Muscle of arm (tissue), 12 donors: Measurements from ENCODE around the gene MAGI1. TPM values are rescaled to one million over a fixed set of nuclear protein-coding genes. Genes with fewer than 3 reads are reported as not detected.

ENCODE experiments used
- DNase-seq: peaks from one replicate; pipeline ENCODE4 v3.0.0-alpha.2; 2013
- polyA plus RNA-seq, 12 donors: library from polyadenylated mRNA; unstranded; fragments of 120-200 nt; gene quantifications; one replicate each; pipeline ENCODE4 v1.2.1, GENCODE V29; 2013; ENCODE audit not compliant: insufficient read length in 12 of 12

The MAGI1 gene
- polyA plus RNA-seq, 12 donors = 10.7 to 34.9 (median 14.0) TPM; not detected in 1

GRCh38 chr3:65322910-65323309, 715.8 kb downstream of the MAGI1 start:
- no peak for DNase-seq

GRCh38 chr3:65318231-65318630, 720.5 kb downstream of the MAGI1 start:
- DNase-seq = no peak

GRCh38 chr3:65314916-65315315, 723.8 kb downstream of the MAGI1 start:
- DNase-seq = no peak

- DNase-seq = no peak
Observed at GRCh38 chr3:65314269-65314668, 724.4 kb downstream of the MAGI1 start.

GRCh38 chr3:65313666-65314065, 725.1 kb downstream of the MAGI1 start:
- DNase-seq = no peak

GRCh38 chr3:65305836-65306235, 732.9 kb downstream of the MAGI1 start:
- no peak for DNase-seq

Other genes with a start within 250 kb of the MAGI1 start
- 10 to 100 TPM in 11 of 12 donors, not detected in 1; 14.9 to 32.9 (median 26.9) TPM for gene SLC25A26, start 182.1 kb upstream of the MAGI1 start, polyA plus RNA-seq